Measurements from ENCODE around the gene MOCOS.

GRCh38 chr18:36191286-36191685 is 4.0 kb downstream of the MOCOS start:
- TF ChIP-seq GATA3 (IDR thresholded peaks at IDR 0.05; ENCODE audit: low read depth, low read length) (no peak), GATA2 (IDR thresholded peaks at IDR 0.05; ENCODE audit: low read depth, low read length) (no peak)

Measured in SH-SY5Y (cell line).